Measurements from ENCODE around the gene TICAM1. TPM values are rescaled to one million over a fixed set of nuclear protein-coding genes. Genes with fewer than 3 reads are reported as not detected.
"Not testable (repeated sequence)": the region's sequence is repeated elsewhere in the genome, so short reads cannot be mapped to it uniquely, and the experiment has no call there.

TICAM1 gene
- total RNA-seq, 1 donor from 2014 or later, result 1.6 TPM

DNA sequence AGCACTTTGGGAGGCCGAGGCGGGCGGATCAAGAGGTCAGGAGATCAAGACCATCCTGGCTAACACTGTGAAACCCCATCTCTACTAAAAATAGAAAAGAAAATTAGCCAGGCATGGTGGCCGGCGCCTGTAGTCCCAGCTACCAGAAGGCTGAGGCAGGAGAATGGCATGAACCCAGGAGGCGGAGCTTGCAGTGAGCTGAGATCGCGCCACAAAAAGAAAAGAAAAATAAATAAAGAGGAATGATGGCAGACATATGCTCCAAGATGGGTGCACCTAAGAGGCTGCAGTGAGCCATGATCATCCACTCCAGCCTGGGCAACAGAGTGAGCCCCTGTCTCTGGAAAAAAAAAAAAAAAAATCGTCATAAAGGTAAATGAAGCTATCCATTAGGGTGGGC lies 14.5 kb upstream of the TICAM1 start:
- Histone ChIP-seq H3K27ac (ENCODE audit: low read depth, low read length) (peak overlapping the region; percentile 18), H3K4me3 (ENCODE audit: low read length in 3 of 3) (peak overlapping the region in 1 of 3 donors; percentile 35), H3K36me3 (ENCODE audit: control insufficient read depth in 3 of 3, insufficient read depth in 3 of 3, low read length in 3 of 3) (peaks cover 20 to 36% (median 31%) of the 10 kb centered on the region in 3 donors), H3K9ac (ENCODE audit: low read depth in 1 of 3, low read length in 3 of 3) (peak overlapping the region in 1 of 3 donors; percentile 62)
- H3K9me3 ChIP-seq (ENCODE audit: control insufficient read depth in 3 of 3, low read length in 3 of 3); H3K27me3 ChIP-seq (ENCODE audit: control insufficient read depth in 3 of 3, insufficient read depth in 3 of 3, low read length in 3 of 3); H3K4me1 ChIP-seq (ENCODE audit: control insufficient read depth in 3 of 3, insufficient read depth in 3 of 3, low read length in 3 of 3): not testable (repeated sequence)

GRCh38 chr19:4844348-4845179 lies 13.1 kb upstream of the TICAM1 start:
- no peak overlapping the region for H3K4me3 ChIP-seq (ENCODE audit: low read length in 3 of 3)
- no peaks in the 10 kb centered on the region for H3K27me3 ChIP-seq (ENCODE audit: control insufficient read depth in 3 of 3, insufficient read depth in 3 of 3, low read length in 3 of 3)
- H3K27ac ChIP-seq (ENCODE audit: low read depth, low read length), result no peak overlapping the region
- peaks cover 0 to 8% (median 5%) of the 10 kb centered on the region in 3 donors for H3K4me1 ChIP-seq (ENCODE audit: control insufficient read depth in 3 of 3, insufficient read depth in 3 of 3, low read length in 3 of 3)
- H3K36me3 ChIP-seq (ENCODE audit: control insufficient read depth in 3 of 3, insufficient read depth in 3 of 3, low read length in 3 of 3), result peaks cover 24 to 34% (median 30%) of the 10 kb centered on the region in 3 donors
- no peak overlapping the region for H3K9ac ChIP-seq (ENCODE audit: low read depth in 1 of 3, low read length in 3 of 3)
- H3K9me3 ChIP-seq (ENCODE audit: control insufficient read depth in 3 of 3, low read length in 3 of 3), result no peaks in the 10 kb centered on the region

DNA sequence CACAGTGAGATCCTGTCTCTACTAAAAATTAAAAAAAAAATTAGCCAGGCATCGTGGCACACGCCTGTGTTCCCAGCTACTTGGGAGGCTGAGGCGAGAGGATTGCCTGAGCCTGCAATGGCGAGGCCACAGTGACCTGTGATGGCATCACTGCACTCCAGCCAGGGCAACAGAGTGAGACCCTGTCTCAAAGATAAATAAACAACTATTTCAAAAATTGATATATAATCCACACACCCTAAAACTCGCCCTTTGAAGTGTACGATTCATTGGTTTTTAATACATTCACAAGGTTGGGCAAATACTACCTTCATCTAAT lies 12.1 kb upstream of the TICAM1 start:
- Histone ChIP-seq H3K36me3 (ENCODE audit: control insufficient read depth in 3 of 3, insufficient read depth in 3 of 3, low read length in 3 of 3) (peaks cover 30 to 39% (median 38%) of the 10 kb centered on the region in 3 donors), H3K9me3 (ENCODE audit: control insufficient read depth in 3 of 3, low read length in 3 of 3) (no peaks in the 10 kb centered on the region), H3K27ac (ENCODE audit: low read depth, low read length) (no peak overlapping the region), H3K9ac (ENCODE audit: low read depth in 1 of 3, low read length in 3 of 3) (no peak overlapping the region), H3K4me3 (ENCODE audit: low read length in 3 of 3) (no peak overlapping the region), H3K4me1 (ENCODE audit: control insufficient read depth in 3 of 3, insufficient read depth in 3 of 3, low read length in 3 of 3) (peaks cover 0 to 8% (median 5%) of the 10 kb centered on the region in 3 donors), H3K27me3 (ENCODE audit: control insufficient read depth in 3 of 3, insufficient read depth in 3 of 3, low read length in 3 of 3) (no peaks in the 10 kb centered on the region)

DNA sequence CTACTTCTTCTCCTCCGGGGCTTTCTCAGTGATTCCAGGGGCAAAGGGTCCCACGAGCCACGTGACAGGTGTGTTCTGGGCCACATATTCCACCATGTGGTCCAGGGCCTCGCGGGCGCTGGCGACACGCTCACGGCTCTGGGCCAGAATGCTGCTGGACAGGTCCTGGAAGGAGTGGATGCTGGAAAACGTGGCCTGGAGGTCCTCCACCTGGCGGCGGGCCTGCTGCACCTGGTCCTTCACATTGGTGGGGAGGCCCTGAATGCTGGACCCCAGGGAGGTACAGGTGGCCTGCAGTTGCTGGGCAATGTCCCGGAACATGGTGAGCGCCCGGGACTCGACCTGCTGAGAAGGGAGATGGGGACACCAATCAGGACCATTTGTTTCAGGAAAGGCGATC lies 7.7 kb upstream of the TICAM1 start:
- H3K4me1 ChIP-seq (ENCODE audit: control insufficient read depth in 3 of 3, insufficient read depth in 3 of 3, low read length in 3 of 3), result peaks cover 0 to 8% (median 0%) of the 10 kb centered on the region in 3 donors
- H3K4me3 ChIP-seq (ENCODE audit: low read length in 3 of 3), result no peak overlapping the region
- H3K9me3 ChIP-seq (ENCODE audit: control insufficient read depth in 3 of 3, low read length in 3 of 3), result no peaks in the 10 kb centered on the region
- no peaks in the 10 kb centered on the region for H3K27me3 ChIP-seq (ENCODE audit: control insufficient read depth in 3 of 3, insufficient read depth in 3 of 3, low read length in 3 of 3)
- H3K36me3 ChIP-seq (ENCODE audit: control insufficient read depth in 3 of 3, insufficient read depth in 3 of 3, low read length in 3 of 3), result peaks cover 21 to 30% (median 23%) of the 10 kb centered on the region in 3 donors
- H3K9ac ChIP-seq (ENCODE audit: low read depth in 1 of 3, low read length in 3 of 3), result no peak overlapping the region
- no peak overlapping the region for H3K27ac ChIP-seq (ENCODE audit: low read depth, low read length)

GRCh38 chr19:4832776-4833175 lies 1.3 kb upstream of the TICAM1 start:
- no peak overlapping the region for H3K4me3 ChIP-seq (ENCODE audit: low read length in 3 of 3)
- no peaks in the 10 kb centered on the region for H3K27me3 ChIP-seq (ENCODE audit: control insufficient read depth in 3 of 3, insufficient read depth in 3 of 3, low read length in 3 of 3)
- H3K9ac ChIP-seq (ENCODE audit: low read depth in 1 of 3, low read length in 3 of 3), result no peak overlapping the region
- H3K36me3 ChIP-seq (ENCODE audit: control insufficient read depth in 3 of 3, insufficient read depth in 3 of 3, low read length in 3 of 3), result peaks cover 0 to 3% (median 0%) of the 10 kb centered on the region in 3 donors
- no peaks in the 10 kb centered on the region for H3K9me3 ChIP-seq (ENCODE audit: control insufficient read depth in 3 of 3, low read length in 3 of 3)
- no peak overlapping the region for H3K27ac ChIP-seq (ENCODE audit: low read depth, low read length)
- H3K4me1 ChIP-seq (ENCODE audit: control insufficient read depth in 3 of 3, insufficient read depth in 3 of 3, low read length in 3 of 3), result peaks cover 11 to 13% (median 12%) of the 10 kb centered on the region in 3 donors

DNA sequence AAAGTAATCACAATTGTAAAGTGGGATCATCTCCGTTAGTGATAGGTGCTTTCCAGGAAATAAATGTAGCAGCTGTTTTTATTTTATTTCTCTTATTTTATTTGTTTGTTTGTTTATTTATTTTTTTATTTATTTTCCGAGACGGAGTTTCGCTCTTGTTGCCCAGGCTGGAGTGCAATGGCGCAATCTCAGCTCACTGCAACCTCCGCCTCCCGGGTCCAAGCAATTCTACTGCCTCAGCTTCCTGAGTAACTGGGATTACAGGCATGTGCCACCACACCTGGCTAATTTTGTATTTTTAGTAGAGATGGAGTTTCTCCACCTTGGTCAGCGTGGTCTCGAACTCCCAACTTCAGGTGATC lies 448 bp upstream of the TICAM1 start:
- H3K36me3 ChIP-seq (ENCODE audit: control insufficient read depth in 3 of 3, insufficient read depth in 3 of 3, low read length in 3 of 3); H3K27me3 ChIP-seq (ENCODE audit: control insufficient read depth in 3 of 3, insufficient read depth in 3 of 3, low read length in 3 of 3); H3K9me3 ChIP-seq (ENCODE audit: control insufficient read depth in 3 of 3, low read length in 3 of 3): not testable (repeated sequence)
- Histone ChIP-seq H3K4me1 (ENCODE audit: control insufficient read depth in 3 of 3, insufficient read depth in 3 of 3, low read length in 3 of 3) (peaks cover 11 to 13% (median 12%) of the 10 kb centered on the region in 3 donors), H3K27ac (ENCODE audit: low read depth, low read length) (peak overlapping the region; percentile 87), H3K9ac (ENCODE audit: low read depth in 1 of 3, low read length in 3 of 3) (peak overlapping the region; percentile 89 to 92 (median 92)), H3K4me3 (ENCODE audit: low read length in 3 of 3) (peak overlapping the region; percentile 90 to 92 (median 91))

DNA sequence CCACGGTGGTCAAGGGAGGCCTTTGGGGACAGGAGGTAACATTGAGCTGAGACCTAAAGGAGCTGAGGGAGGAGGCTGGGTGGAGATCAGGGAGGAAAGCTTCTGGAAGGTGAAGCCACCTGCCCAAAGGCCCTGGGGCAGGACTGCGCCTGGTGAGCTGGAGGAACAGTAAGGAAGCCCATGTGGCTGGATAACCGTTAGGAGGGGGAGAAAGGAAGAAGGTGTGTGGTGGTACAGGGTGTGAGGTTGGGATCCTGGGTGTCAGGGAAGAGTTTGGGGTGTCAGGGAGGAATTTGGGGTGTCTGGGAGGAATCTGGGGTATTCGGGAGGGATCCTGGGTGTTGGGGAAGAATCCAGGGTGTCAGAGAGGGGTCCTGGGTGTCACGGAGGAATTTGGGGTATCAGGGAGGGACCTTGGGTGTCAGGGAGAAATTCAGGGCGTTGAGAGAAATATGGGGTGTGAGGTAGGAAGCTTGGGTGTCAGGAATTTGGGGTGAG lies 695 bp downstream of the TICAM1 start:
- Histone ChIP-seq H3K9ac (ENCODE audit: low read depth in 1 of 3, low read length in 3 of 3) (peak overlapping the region; percentile 89 to 92 (median 92)), H3K4me3 (ENCODE audit: low read length in 3 of 3) (peak overlapping the region; percentile 90 to 92 (median 91)), H3K4me1 (ENCODE audit: control insufficient read depth in 3 of 3, insufficient read depth in 3 of 3, low read length in 3 of 3) (peaks cover 11 to 13% (median 12%) of the 10 kb centered on the region in 3 donors), H3K27me3 (ENCODE audit: control insufficient read depth in 3 of 3, insufficient read depth in 3 of 3, low read length in 3 of 3) (no peaks in the 10 kb centered on the region), H3K9me3 (ENCODE audit: control insufficient read depth in 3 of 3, low read length in 3 of 3) (no peaks in the 10 kb centered on the region), H3K36me3 (ENCODE audit: control insufficient read depth in 3 of 3, insufficient read depth in 3 of 3, low read length in 3 of 3) (no peaks in the 10 kb centered on the region), H3K27ac (ENCODE audit: low read depth, low read length) (peak overlapping the region; percentile 87)

GRCh38 chr19:4830332-4830731 lies 1.2 kb downstream of the TICAM1 start:
- Histone ChIP-seq H3K27me3 (ENCODE audit: control insufficient read depth in 3 of 3, insufficient read depth in 3 of 3, low read length in 3 of 3) (no peaks in the 10 kb centered on the region), H3K27ac (ENCODE audit: low read depth, low read length) (peak overlapping the region; percentile 87), H3K36me3 (ENCODE audit: control insufficient read depth in 3 of 3, insufficient read depth in 3 of 3, low read length in 3 of 3) (no peaks in the 10 kb centered on the region), H3K4me1 (ENCODE audit: control insufficient read depth in 3 of 3, insufficient read depth in 3 of 3, low read length in 3 of 3) (peaks cover 11 to 13% (median 12%) of the 10 kb centered on the region in 3 donors), H3K4me3 (ENCODE audit: low read length in 3 of 3) (peak overlapping the region; percentile 90 to 92 (median 91)), H3K9me3 (ENCODE audit: control insufficient read depth in 3 of 3, low read length in 3 of 3) (no peaks in the 10 kb centered on the region), H3K9ac (ENCODE audit: low read depth in 1 of 3, low read length in 3 of 3) (peak overlapping the region; percentile 89 to 92 (median 92))

DNA sequence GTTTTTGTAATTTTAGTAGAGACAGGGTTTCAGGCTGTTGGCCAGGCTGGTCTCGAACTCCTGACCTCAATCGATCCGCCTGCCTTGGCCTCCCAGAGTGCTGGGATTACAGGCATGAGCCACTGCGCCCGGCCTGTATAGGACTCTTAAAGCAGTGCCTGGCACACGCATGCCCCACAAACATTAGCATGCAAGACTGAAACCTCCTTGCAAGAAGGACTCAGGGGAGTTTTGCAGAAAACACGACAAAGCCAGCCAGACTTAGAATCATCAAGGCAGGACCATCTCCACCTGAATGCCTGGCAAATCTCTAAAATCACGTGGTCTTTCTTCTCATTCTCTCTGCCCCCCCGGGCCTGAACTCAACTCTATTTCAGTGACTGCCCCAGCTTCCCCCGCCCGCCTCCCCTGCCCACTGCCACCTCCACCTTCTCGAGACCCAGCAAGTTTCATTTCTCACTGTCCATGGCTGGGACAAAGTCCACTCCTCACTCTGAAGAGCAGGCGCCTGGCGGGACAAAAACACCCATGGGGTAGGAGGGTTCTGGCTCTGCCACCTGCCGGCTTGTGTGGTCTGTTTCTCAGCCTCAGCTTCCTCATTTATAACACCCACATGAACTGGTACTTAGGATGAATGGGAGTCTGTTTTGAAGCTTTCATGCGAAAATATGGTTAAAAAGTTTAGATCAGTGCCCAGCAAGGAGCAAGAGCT lies 2.4 kb downstream of the TICAM1 start:
- Histone ChIP-seq H3K27ac (ENCODE audit: low read depth, low read length) (no peak overlapping the region), H3K9ac (ENCODE audit: low read depth in 1 of 3, low read length in 3 of 3) (no peak overlapping the region), H3K4me3 (ENCODE audit: low read length in 3 of 3) (no peak overlapping the region)

GRCh38 chr19:4823577-4823976 lies 7.9 kb downstream of the TICAM1 start:
- Histone ChIP-seq H3K27ac (ENCODE audit: low read depth, low read length) (no peak overlapping the region), H3K9me3 (ENCODE audit: control insufficient read depth in 3 of 3, low read length in 3 of 3) (no peaks in the 10 kb centered on the region), H3K27me3 (ENCODE audit: control insufficient read depth in 3 of 3, insufficient read depth in 3 of 3, low read length in 3 of 3) (no peaks in the 10 kb centered on the region), H3K4me1 (ENCODE audit: control insufficient read depth in 3 of 3, insufficient read depth in 3 of 3, low read length in 3 of 3) (no peaks in the 10 kb centered on the region), H3K9ac (ENCODE audit: low read depth in 1 of 3, low read length in 3 of 3) (no peak overlapping the region), H3K4me3 (ENCODE audit: low read length in 3 of 3) (no peak overlapping the region), H3K36me3 (ENCODE audit: control insufficient read depth in 3 of 3, insufficient read depth in 3 of 3, low read length in 3 of 3) (peaks cover 0 to 3% (median 2%) of the 10 kb centered on the region in 3 donors)

More for the DNA sequence above, 2.4 kb downstream of the TICAM1 start:
- peaks cover 11 to 13% (median 12%) of the 10 kb centered on the region in 3 donors for H3K4me1 ChIP-seq (ENCODE audit: control insufficient read depth in 3 of 3, insufficient read depth in 3 of 3, low read length in 3 of 3)
- no peaks in the 10 kb centered on the region for H3K27me3 ChIP-seq (ENCODE audit: control insufficient read depth in 3 of 3, insufficient read depth in 3 of 3, low read length in 3 of 3)
- no peaks in the 10 kb centered on the region for H3K36me3 ChIP-seq (ENCODE audit: control insufficient read depth in 3 of 3, insufficient read depth in 3 of 3, low read length in 3 of 3)
- no peaks in the 10 kb centered on the region for H3K9me3 ChIP-seq (ENCODE audit: control insufficient read depth in 3 of 3, low read length in 3 of 3)

All from skeletal muscle tissue (tissue), 4 donors.